HCT116 (cell line): Measurements from ENCODE around the gene CD2BP2.

Experiments used
- ATF3 ChIP-seq: IDR thresholded peaks from 2 replicates; pipeline ENCODE4 v1.6.1; 2012
- CTCF ChIP-seq, 3 experiments: fragments of 200-600 bp in 1 of 3; sonication (generic) in 1 of 3; IDR thresholded peaks in 2 of 3; conservative IDR thresholded peaks in 1 of 3; 2 replicates each; pipeline ENCODE4 v1.5.1; 2012 to 2017; ENCODE audit warnings: low read depth in 2 of 3, low read length in 2 of 3, antibody characterized with exemption in 1 of 3, borderline replicate concordance in 1 of 3, control low read depth in 1 of 3, mild to moderate bottlenecking in 1 of 3, mixed read lengths in 1 of 3, mixed run types in 1 of 3, moderate library complexity in 1 of 3; ENCODE audit not compliant: insufficient read depth in 1 of 3
- EZH2 ChIP-seq: fragments of 200-600 bp; sonication (generic); IDR thresholded peaks from 2 replicates; pipeline ENCODE4 v1.6.1; 2017; ENCODE audit warnings: antibody characterized with exemption, mixed run types
- EZH2phosphoT487 ChIP-seq: fragments of 200-600 bp; IDR thresholded peaks from 2 replicates; pipeline ENCODE4 v1.6.1; 2018; ENCODE audit warnings: antibody characterized with exemption, borderline replicate concordance
- MAX ChIP-seq: IDR thresholded peaks from 2 replicates; pipeline ENCODE4 v1.6.1; 2012
- POLR2A ChIP-seq: IDR thresholded peaks from 2 replicates; pipeline ENCODE4 v1.7.0; 2011; ENCODE audit warnings: borderline replicate concordance; ENCODE audit not compliant: insufficient read depth, insufficient read length; ENCODE audit errors: extremely low read depth
- POLR2AphosphoS5 ChIP-seq: IDR thresholded peaks from 2 replicates; pipeline ENCODE4 v1.6.1; 2011; ENCODE audit warnings: mild to moderate bottlenecking, low read depth, low read length, moderate library complexity
- RAD21 ChIP-seq: IDR thresholded peaks from 2 replicates; pipeline ENCODE4 v1.6.1; 2012; ENCODE audit warnings: low read depth, mild to moderate bottlenecking
- REST ChIP-seq: IDR thresholded peaks from 2 replicates; pipeline ENCODE4 v1.6.1; 2012; ENCODE audit warnings: low read depth
- SP1 ChIP-seq: IDR thresholded peaks from 2 replicates; pipeline ENCODE4 v1.6.1; 2012; ENCODE audit warnings: low read depth
- ZBTB33 ChIP-seq: IDR thresholded peaks from 2 replicates; pipeline ENCODE4 v1.6.1; 2011; ENCODE audit warnings: mild to moderate bottlenecking, low read length, moderate library complexity; ENCODE audit not compliant: insufficient replicate concordance; ENCODE audit errors: extremely low read depth
- ZNF274 ChIP-seq: fragments of 200-500 bp; sonication (Bioruptor generic); IDR thresholded peaks from 2 replicates; pipeline ENCODE4 v1.6.1; 2014; ENCODE audit warnings: mild to moderate bottlenecking, low read depth, low read length, inconsistent platforms

GRCh38 chr16:30368792-30369090, 13.6 kb upstream of the CD2BP2 start:
- TF ChIP-seq CTCF (IDR thresholded peaks at IDR 0.05 in 2 of 3, conservative IDR thresholded peaks at IDR 0.05 in 1 of 3; ENCODE audit: borderline replicate concordance in 1 of 3, insufficient read depth in 1 of 3, low read depth in 2 of 3, low read length in 2 of 3) = no peak
- TF ChIP-seq ATF3 = no peak
- TF ChIP-seq EZH2 = no peak
- TF ChIP-seq SP1 = no peak
- no peak for TF ChIP-seq ZBTB33
- no peak for TF ChIP-seq POLR2AphosphoS5
- no peak for TF ChIP-seq EZH2phosphoT487
- TF ChIP-seq ZNF274 = no peak
- TF ChIP-seq RAD21 = no peak
- no peak for TF ChIP-seq MAX
- no peak for TF ChIP-seq POLR2A
- TF ChIP-seq REST = no peak
